HCT116 (cell line): Measurements from ENCODE around the gene IFT25. TPM values are rescaled to one million over a fixed set of nuclear protein-coding genes. Genes with fewer than 3 reads are reported as not detected.

Experiments used
- ATAC-seq: fragments of 200-7000 bp; cut with Tn5 transposase; 2 replicates; pipeline ENCODE4 v1.9.1; 2020; ENCODE audit warnings: mild to moderate bottlenecking, moderate library complexity
- BruUV-seq: library from RNA; stranded (reverse); fragments of 400-500 nt; replicated peaks from 2 replicates; lab custom pipeline; 2021; lab: Mats Ljungman, UMichigan
- CTCF ChIA-PET: fragments of 300-600 bp; sonication (Branson Sonifier 250); formaldehyde crosslinking; loops from one replicate; lab custom pipeline; 2021; ENCODE audit warnings: antibody characterized with exemption; lab: Charles Lee
- POLR2A ChIA-PET: fragments of 300-600, 350-600 bp; sonication (Branson Sonifier 250); formaldehyde crosslinking; loops from one replicate; lab custom pipeline; 2021; ENCODE audit warnings: antibody characterized with exemption; lab: Charles Lee
- RAD21 ChIA-PET, 2 experiments: fragments of 300-600 bp; sonication (Branson Sonifier 250); formaldehyde crosslinking; loops; one replicate each; lab custom pipeline; 2023; ENCODE audit warnings: low total read pairs in 2 of 2; ENCODE audit not compliant: uncharacterized antibody in 2 of 2, unreplicated experiment in 2 of 2, low non-redundant PET in 1 of 2; lab: Charles Lee
- DNase-seq: peaks from one replicate; pipeline ENCODE4 v3.0.0-alpha.2; 2010; ENCODE audit warnings: low read depth, low spot score
- H2AFZ ChIP-seq: fragments of 200-600 bp; shearing (Covaris generic), sonication (generic); 2 replicates; pipeline ENCODE4 v1.6.1; 2017; ENCODE audit warnings: low read depth, mixed run types, mixed read lengths, antibody characterized with exemption, low read length; ENCODE audit not compliant: poor library complexity, severe bottlenecking
- H3K27ac ChIP-seq: 2 replicates; pipeline ENCODE4 v1.5.1; 2012; ENCODE audit warnings: low read depth, low read length
- H3K27me3 ChIP-seq: fragments of 200-600 bp; sonication (generic); 2 replicates; pipeline ENCODE4 v1.6.1; 2016; ENCODE audit warnings: mixed run types, low read length, mixed read lengths; ENCODE audit not compliant: insufficient read depth
- H3K36me3 ChIP-seq, 2 experiments: fragments of 200-500 bp in 1 of 2; fragments of 200-600 bp in 1 of 2; sonication (Bioruptor generic) in 1 of 2; sonication (generic) in 1 of 2; 2 replicates each; pipeline versions ENCODE4 v1.5.1 to v1.6.1; 2014 to 2016; ENCODE audit warnings: low read length in 2 of 2, inconsistent platforms in 1 of 2, mixed read lengths in 1 of 2, mixed run types in 1 of 2; ENCODE audit not compliant: insufficient read depth in 2 of 2, control insufficient read depth in 1 of 2
- H3K4me1 ChIP-seq, 2 experiments: fragments of 200-600 bp in 1 of 2; sonication (generic) in 1 of 2; 2 replicates each; pipeline versions ENCODE4 v1.5.1 to v1.6.1; 2012 to 2017; ENCODE audit warnings: low read length in 2 of 2, inconsistent platforms in 1 of 2, mild to moderate bottlenecking in 1 of 2, mixed read lengths in 1 of 2, mixed run types in 1 of 2, moderate library complexity in 1 of 2; ENCODE audit not compliant: insufficient read depth in 2 of 2, control insufficient read depth in 1 of 2
- H3K4me2 ChIP-seq: fragments of 200-600 bp; sonication (generic); 2 replicates; pipeline ENCODE4 v1.6.1; 2017; ENCODE audit warnings: mixed run types, low read length, mixed read lengths
- H3K4me3 ChIP-seq, 2 experiments: fragments of 200-600 bp in 1 of 2; sonication (generic) in 1 of 2; replicated peaks in 1 of 2; 2 replicates each; pipeline ENCODE4 v1.5.1; 2011 to 2016; ENCODE audit warnings: low read length in 2 of 2, control low read depth in 1 of 2, low read depth in 1 of 2, mild to moderate bottlenecking in 1 of 2, mixed read lengths in 1 of 2, mixed run types in 1 of 2
- H3K79me2 ChIP-seq: fragments of 200-600 bp; sonication (generic); 2 replicates; pipeline ENCODE4 v1.6.1; 2017; ENCODE audit warnings: mild to moderate bottlenecking, mixed run types, low read length, moderate library complexity, mixed read lengths; ENCODE audit not compliant: insufficient read depth
- H3K9ac ChIP-seq: fragments of 200-600 bp; sonication (generic); 2 replicates; pipeline ENCODE4 v1.6.1; 2016; ENCODE audit warnings: low read length, mixed read lengths
- H3K9me2 ChIP-seq: fragments of 200-600 bp; sonication (generic), shearing (Covaris generic); 2 replicates; pipeline ENCODE4 v1.6.1; 2017; ENCODE audit warnings: mixed run types, mild to moderate bottlenecking, moderate library complexity; ENCODE audit not compliant: insufficient read depth
- H3K9me3 ChIP-seq, 2 experiments: fragments of 200-500 bp in 1 of 2; fragments of 200-600 bp in 1 of 2; sonication (Bioruptor generic) in 1 of 2; sonication (generic) in 1 of 2; 2 replicates each; pipeline ENCODE4 v1.6.1; 2014 to 2017; ENCODE audit warnings: low read length in 2 of 2, mixed read lengths in 2 of 2, inconsistent platforms in 1 of 2, low read depth in 1 of 2, mild to moderate bottlenecking in 1 of 2, mixed run types in 1 of 2, moderate library complexity in 1 of 2; ENCODE audit not compliant: control insufficient read depth in 1 of 2, insufficient read depth in 1 of 2
- H4K20me1 ChIP-seq: fragments of 200-600 bp; sonication (generic), shearing (Covaris generic); 2 replicates; pipeline ENCODE4 v1.6.1; 2017; ENCODE audit warnings: mixed run types, mild to moderate bottlenecking, moderate library complexity; ENCODE audit not compliant: insufficient read depth
- CEBPB ChIP-seq: IDR thresholded peaks from 2 replicates; pipeline ENCODE4 v1.6.1; 2012; ENCODE audit warnings: low read depth
- EGR1 ChIP-seq: IDR thresholded peaks from 2 replicates; pipeline ENCODE4 v1.6.1; 2012; ENCODE audit warnings: low read depth
- EZH2 ChIP-seq: fragments of 200-600 bp; sonication (generic); IDR thresholded peaks from 2 replicates; pipeline ENCODE4 v1.6.1; 2017; ENCODE audit warnings: antibody characterized with exemption, mixed run types
- EZH2phosphoT487 ChIP-seq: fragments of 200-600 bp; IDR thresholded peaks from 2 replicates; pipeline ENCODE4 v1.6.1; 2018; ENCODE audit warnings: antibody characterized with exemption, borderline replicate concordance
- JUND ChIP-seq: IDR thresholded peaks from 2 replicates; pipeline ENCODE4 v1.6.1; 2012
- RAD21 ChIP-seq: IDR thresholded peaks from 2 replicates; pipeline ENCODE4 v1.6.1; 2012; ENCODE audit warnings: low read depth, mild to moderate bottlenecking
- SRF ChIP-seq: IDR thresholded peaks from 2 replicates; pipeline ENCODE4 v1.6.1; 2012; ENCODE audit warnings: low read depth
- YY1 ChIP-seq: IDR thresholded peaks from 2 replicates; pipeline ENCODE4 v1.6.1; 2011; ENCODE audit warnings: low read length, low read depth, moderate library complexity, mild to moderate bottlenecking; ENCODE audit not compliant: insufficient replicate concordance; ENCODE audit errors: extremely low read depth
- ZFX ChIP-seq: fragments of 450-650 bp; IDR thresholded peaks from 2 replicates; pipeline ENCODE4 v1.6.1; 2017
- intact Hi-C: fragments of 100-400 bp; cut with micrococcal nuclease; formaldehyde crosslinking; loops from 2 replicates; pipeline ENCODE4 v1.10.0; 2022
- total RNA-seq: library from RNA; stranded (reverse); gene quantifications from one replicate; pipeline ENCODE4 v1.2.1, GENCODE V29; 2021; ENCODE audit not compliant: unreplicated experiment
- TF ChIP-seq, protein P1 (sequence below): IDR thresholded peaks from 2 replicates; pipeline ENCODE4 v1.6.1; 2011; ENCODE audit warnings: mild to moderate bottlenecking, low read length, moderate library complexity; ENCODE audit not compliant: insufficient replicate concordance; ENCODE audit errors: extremely low read depth

The IFT25 gene
- total RNA-seq, 1 experiment from 2014 or later, result 45.1 TPM

- H3K27ac ChIP-seq, result no peak overlapping the region
- ChIA-PET POLR2A (no interaction called here), RAD21 (no interaction called here), CTCF (interaction anchor here (0.6 kb wide), 1 partner anchor 106 kb away, joined by 4 read pairs; no protein-coding TSS in a partner anchor)
- TF ChIP-seq EZH2, result no peak
- TF ChIP-seq, protein P1, sequence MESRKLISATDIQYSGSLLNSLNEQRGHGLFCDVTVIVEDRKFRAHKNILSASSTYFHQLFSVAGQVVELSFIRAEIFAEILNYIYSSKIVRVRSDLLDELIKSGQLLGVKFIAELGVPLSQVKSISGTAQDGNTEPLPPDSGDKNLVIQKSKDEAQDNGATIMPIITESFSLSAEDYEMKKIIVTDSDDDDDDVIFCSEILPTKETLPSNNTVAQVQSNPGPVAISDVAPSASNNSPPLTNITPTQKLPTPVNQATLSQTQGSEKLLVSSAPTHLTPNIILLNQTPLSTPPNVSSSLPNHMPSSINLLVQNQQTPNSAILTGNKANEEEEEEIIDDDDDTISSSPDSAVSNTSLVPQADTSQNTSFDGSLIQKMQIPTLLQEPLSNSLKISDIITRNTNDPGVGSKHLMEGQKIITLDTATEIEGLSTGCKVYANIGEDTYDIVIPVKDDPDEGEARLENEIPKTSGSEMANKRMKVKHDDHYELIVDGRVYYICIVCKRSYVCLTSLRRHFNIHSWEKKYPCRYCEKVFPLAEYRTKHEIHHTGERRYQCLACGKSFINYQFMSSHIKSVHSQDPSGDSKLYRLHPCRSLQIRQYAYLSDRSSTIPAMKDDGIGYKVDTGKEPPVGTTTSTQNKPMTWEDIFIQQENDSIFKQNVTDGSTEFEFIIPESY, result no peak
- TF ChIP-seq ZFX, result no peak
- TF ChIP-seq SRF, result no peak
- TF ChIP-seq JUND, result no peak
- TF ChIP-seq EGR1, result no peak
- TF ChIP-seq EZH2phosphoT487, result no peak
- TF ChIP-seq CEBPB, result no peak
- no peak for TF ChIP-seq YY1
- no peak for TF ChIP-seq RAD21
- no peak overlapping the region for H3K9ac ChIP-seq
- H3K9me2 ChIP-seq, result no peaks in the 10 kb centered on the region
- H3K4me2 ChIP-seq, result no peak overlapping the region
- H3K9me3 ChIP-seq, result no peaks in the 10 kb centered on the region
- no peak for DNase-seq
- H3K4me1 ChIP-seq, result peaks cover 0 to 4% of the 10 kb centered on the region in 2 experiments; a peak in 1 of 4 replicates
- no peaks in the 10 kb centered on the region for H3K27me3 ChIP-seq
- peaks cover 5% of the 10 kb centered on the region; the same call in 1 of the 2 replicates for H3K79me2 ChIP-seq
- H2AFZ ChIP-seq, result no peak overlapping the region
- no peak for ATAC-seq
- BruUV-seq, result no TSS peak
- H3K36me3 ChIP-seq, result peaks cover 63 to 65% of the 10 kb centered on the region in 2 experiments
- no peak overlapping the region for H3K4me3 ChIP-seq
- intact Hi-C loops, result no loop called here
- no peaks in the 10 kb centered on the region for H4K20me1 ChIP-seq
These were observed 18.6 kb upstream of the IFT25 start for GRCh38 chr1:53964109-53964508.
